Right ventricle myocardium inferior (tissue), 1 donor: ENCODE measurements around the gene ZNF883. TPM values are rescaled to one million over a fixed set of nuclear protein-coding genes. Genes with fewer than 3 reads are reported as not detected.
"Not testable (repeated sequence)": the region's sequence is repeated elsewhere in the genome, so short reads cannot be mapped to it uniquely, and the experiment has no call there.

Source experiments
- ATAC-seq: fragments of 200-7000 bp; cut with Tn5 transposase; one replicate; pipeline ENCODE4 v1.9.1; 2020; ENCODE audit warnings: mild to moderate bottlenecking, moderate library complexity
- DNase-seq: peaks from one replicate; pipeline ENCODE4 v3.0.0; 2021; ENCODE audit errors: missing footprints
- intact Hi-C: fragments of 100-400 bp; cut with DNase I; formaldehyde crosslinking; loops from one replicate; pipeline ENCODE4 v1.11.0; 2022
- long read RNA-seq: library from polyadenylated mRNA; unstranded; transcript quantifications from one replicate; pipeline ENCODE4 v2.0.0, GENCODE V29; 2021
- total RNA-seq: library from RNA; stranded (reverse); fragmentation: NEBNext Ultra II Directional; extraction: Animal tissue kit (Norgen Biotek cat#: 25700); gene quantifications from one replicate; pipeline ENCODE4 v1.2.1, GENCODE V29; 2021
- donor health status: DM: no; HTN: yes; CAD: no; lungs with severe emphysema.

Gene ZNF883
- 4.8 TPM for total RNA-seq
- long read RNA-seq, partial matches to known transcripts: 2 of 5 reads
- long read RNA-seq, other reads (novel, unspliced or antisense): 0 of 5 reads

DNA sequence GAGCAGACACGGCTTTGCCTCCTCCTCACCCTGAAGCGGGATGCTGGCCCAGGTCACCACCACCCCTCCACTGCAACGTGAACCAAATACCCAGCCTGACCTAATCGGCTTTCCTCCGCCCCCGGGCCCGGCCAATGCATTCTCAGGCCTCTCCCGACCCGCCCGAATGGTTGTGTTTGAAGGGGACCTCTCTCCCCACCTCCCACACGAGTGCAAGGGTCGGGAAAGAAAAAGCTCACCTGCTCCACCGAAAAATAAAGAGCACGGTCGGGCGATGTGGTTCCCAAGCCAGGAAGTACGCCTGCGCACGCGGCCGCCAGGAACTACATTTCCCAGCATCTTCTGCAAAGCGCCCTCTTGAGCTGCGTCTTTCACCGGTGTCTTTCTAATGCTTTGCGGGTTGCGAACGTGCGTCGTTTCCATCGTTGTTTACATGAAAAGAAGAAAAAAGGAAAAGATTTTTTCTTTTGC, at the start of gene ZNF883:
Gene ZNF883, minus strand, starts transcription at position 282 of the 471 bp plus-strand sequence.
- ATAC-seq (peak; percentile 80), DNase-seq (peak; percentile 80)
- intact Hi-C loops: no loop called here

DNA sequence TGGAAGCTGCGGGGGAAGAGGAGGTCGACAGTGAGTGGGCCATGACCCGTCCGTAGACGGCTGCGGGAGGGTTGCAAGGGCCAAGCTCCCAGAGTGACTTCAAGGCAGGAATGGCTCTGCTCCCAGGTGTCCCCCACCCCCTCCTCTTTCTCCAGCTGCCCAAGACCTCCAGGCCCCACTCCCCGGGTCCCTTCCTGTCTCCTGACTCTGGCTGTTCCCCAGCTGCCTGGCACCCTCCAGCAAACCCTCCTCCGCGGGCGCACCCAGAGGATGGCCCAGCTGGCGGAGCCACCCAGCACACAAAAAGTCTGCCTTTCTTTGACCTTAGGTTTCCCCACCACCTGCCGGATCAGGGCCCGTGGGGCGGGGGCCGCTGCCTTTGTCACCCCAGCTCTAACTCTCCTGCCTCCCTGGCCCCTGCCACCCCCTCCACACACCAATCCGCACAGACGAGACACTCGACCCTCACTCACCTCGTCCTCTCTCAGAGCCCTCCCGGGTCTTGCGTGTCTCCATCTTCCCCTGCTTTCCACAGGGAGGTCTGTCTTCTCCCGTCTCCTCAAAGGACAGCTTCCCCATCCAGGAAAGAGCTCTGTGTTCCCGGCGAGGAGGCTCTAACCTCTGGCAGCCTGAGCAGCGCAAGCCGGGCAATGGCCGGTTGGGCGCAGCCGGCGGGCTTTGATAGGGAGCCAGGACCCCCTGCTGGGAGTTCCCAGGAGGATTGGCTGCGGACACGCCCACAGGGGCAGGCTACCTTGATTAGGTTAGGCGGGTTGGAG, 49.3 kb upstream of the ZNF883 start:
- DNase-seq: peak; percentile 56
- ATAC-seq, intact Hi-C loops: not testable (repeated sequence)

- DNase-seq, intact Hi-C loops, ATAC-seq: not testable (repeated sequence)
Observed at GRCh38 chr9:113059581-113060284, 47.7 kb upstream of the ZNF883 start.

DNA sequence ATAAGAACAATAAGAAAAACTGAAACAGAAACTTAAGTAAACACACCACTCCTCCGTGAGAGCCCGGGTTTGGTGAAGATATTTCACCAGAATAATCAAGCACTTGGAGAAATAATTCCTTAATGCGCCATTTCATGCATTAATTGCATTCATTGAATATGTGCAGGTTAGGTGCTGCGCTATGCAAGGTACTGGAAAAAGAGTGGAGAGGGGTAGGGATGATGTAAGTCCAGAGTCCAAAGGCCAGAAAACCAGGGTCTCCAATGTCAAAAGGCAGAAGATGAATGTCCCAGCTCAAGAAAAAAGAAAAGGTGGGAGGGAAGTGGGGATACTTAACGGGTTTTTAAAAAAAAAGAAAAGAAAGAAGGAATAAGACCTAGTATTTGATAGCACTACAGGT, 45.2 kb upstream of the ZNF883 start:
- ATAC-seq (no peak), DNase-seq (no peak)
- intact Hi-C loops: no loop called here

GRCh38 chr9:113056191-113057106, 44.5 kb upstream of the ZNF883 start, which contains the start of gene ZFP37:
TSS of gene ZFP37 (minus strand) at chr9:113056724. CDS start at chr9:113056688, 36 bp downstream.
- intact Hi-C loops: no loop called here
- DNase-seq (peak; percentile 95), ATAC-seq (peak; percentile 99)

GRCh38 chr9:113042884-113043657, 31.1 kb upstream of the ZNF883 start:
- DNase-seq: no peak
- ATAC-seq: no peak
- intact Hi-C loops: no loop called here

DNA sequence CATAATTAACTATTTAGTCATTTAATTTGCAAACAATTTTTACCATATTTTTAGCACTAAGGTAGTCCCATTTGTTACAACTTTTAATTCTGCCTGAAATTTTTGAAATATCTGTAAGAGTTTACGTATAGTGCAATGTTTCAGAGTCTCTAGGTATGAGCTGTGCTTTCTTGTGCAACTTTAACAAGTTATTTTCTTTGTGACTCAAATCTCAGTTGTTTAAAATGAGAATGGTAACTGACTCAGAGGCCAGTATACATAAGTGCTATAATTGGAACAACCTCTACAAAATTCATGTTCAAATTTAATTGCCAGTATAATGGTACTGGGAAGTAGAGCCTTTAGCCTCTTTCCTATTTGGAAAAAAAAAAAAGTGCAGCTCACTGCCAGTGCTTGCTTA, 14.2 kb upstream of the ZNF883 start:
- ATAC-seq: no peak
- intact Hi-C loops: no loop called here
- no peak for DNase-seq

DNA sequence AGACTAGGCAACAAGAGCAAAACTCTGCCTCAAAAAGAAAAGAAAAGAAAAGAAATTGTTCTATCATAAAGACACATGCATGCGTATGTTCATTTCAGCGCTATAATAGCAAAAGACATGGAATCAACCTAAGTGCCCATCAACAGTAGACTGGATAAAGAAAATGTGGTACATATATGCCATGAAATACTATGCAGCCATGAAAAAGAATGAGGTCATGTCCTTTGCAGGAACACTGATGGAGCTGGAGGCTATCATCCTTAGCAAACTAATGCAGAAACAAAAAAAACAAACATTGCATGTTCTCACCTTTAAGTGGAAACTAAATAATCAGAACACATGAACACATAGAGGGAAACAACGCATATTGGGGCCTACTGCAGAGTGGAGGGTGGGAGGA, 6.3 kb upstream of the ZNF883 start:
- no peak for ATAC-seq
- intact Hi-C loops: no loop called here
- no peak for DNase-seq

DNA sequence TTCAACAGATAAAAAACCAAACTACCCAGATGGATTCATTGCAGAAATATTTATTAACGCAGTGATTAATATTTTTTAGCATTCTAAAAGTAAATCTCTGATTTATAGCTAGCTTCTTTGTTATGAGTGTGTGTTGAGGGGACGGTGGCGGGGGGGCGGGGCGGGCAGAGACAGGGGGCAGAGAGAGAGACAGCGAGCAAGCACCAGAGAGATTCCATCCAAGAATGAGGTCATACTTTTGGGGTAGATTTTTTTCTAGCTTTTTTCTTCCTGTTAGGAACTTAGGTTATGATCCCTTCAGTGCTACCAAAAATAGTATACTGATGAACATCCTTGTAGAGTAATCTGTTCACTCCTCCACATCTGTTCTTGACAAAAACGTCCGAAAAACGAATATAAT, 500 bp upstream of the ZNF883 start:
- no peak for ATAC-seq
- no peak for DNase-seq
- intact Hi-C loops: no loop called here

DNA sequence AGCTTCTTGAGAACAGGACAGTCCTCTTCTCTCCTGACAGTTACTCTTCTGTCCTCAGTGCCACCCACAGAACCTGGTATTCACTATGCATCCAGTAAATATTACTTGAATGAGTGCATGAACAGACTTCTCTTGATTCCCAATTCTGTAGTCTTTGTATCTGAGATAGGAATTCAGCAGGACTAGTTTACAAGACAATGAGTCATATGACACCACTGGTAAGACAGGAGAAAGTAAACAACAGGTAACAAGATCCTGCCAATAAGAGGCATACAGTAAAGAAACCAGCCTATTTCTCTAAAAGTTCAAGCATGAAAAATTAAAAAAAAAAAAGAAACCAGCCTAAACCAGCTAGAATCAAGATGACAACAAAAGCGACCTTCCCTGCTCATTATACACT, 6.2 kb downstream of the ZNF883 start:
- ATAC-seq (no peak), DNase-seq (no peak)
- intact Hi-C loops: no loop called here

- DNase-seq (no peak), ATAC-seq (no peak)
- intact Hi-C loops: no loop called here
Observed at GRCh38 chr9:112997236-112997941, 14.6 kb downstream of the ZNF883 start.

GRCh38 chr9:112971415-112971814, 40.6 kb downstream of the ZNF883 start:
- DNase-seq: no peak
- intact Hi-C loops: no loop called here
- ATAC-seq: no peak

DNA sequence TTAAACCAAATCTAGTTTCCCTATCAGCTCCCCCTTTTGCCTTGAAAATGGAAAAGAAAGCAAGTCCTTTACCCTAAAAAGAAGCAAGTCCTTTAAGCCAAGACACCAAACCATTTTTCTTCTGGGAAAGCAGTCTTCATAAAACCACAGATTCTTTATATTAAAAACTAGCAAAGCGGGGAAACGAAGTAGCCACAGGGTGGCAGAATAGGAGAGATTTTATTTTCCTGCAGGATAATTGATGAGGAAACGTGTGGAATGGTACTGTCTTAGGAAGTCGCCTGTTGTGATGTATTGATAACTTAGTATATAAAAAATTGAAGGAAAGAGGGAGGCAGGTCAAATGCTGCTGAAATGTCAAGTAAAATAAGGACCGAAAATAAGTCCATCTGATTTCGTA, 41.1 kb downstream of the ZNF883 start:
- intact Hi-C loops: no loop called here
- no peak for ATAC-seq

GRCh38 chr9:112969730-112970129, 42.3 kb downstream of the ZNF883 start:
- DNase-seq: no peak
- intact Hi-C loops: no loop called here
- no peak for ATAC-seq

More for the DNA sequence above, 41.1 kb downstream of the ZNF883 start:
- DNase-seq: no peak

DNA sequence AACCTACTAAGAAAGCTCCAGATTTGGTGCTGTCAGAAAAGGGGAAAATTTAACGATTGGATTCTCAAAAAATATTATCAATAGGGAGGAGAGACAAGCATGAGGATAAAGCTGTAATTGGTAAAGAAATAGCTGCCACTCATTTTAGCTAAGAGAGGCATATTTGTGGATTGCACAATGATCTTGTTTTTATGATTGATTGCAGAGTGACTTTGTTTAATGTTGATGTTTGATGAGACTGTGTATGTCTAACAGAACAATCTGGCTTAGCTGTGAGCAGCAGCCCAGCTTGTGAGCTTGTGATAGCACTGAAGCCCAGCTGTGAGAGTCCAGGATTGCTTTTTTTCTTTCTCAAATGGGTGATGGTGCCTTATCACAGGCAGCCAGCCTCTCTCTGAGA, 56.4 kb downstream of the ZNF883 start:
- DNase-seq (no peak), ATAC-seq (no peak)
- intact Hi-C loops: no loop called here

DNA sequence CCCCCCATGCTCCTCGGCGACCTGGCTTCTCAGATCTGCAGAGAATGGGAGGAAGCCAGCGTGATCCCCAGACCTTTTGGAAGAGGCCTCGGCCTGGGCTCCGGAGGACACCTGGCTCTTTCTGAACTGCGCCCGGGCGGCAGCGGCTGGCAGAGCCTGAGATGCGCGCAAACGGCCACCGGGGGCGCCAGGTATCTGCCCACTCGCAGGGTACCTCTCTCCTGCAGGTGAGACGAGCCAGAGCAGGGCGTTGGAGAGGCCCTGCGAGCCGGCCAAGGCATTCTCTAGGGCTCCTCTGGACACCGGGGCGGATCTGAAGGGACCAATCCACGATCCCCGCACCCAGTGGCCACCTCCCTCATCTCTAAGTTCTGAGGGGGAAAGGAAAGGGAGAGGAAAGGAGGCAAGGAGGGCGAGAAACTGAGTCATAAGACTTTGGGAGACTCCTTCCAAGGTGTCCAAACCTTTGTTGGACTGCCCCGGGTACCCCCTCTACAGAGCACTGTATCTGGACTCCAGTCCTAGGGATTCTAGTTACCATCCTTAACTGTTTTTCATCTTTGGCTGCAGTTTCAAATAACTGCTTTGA, 66.3 kb downstream of the ZNF883 start:
- ATAC-seq: no peak
- intact Hi-C loops: no loop called here
- DNase-seq: no peak

- DNase-seq (no peak), ATAC-seq (no peak)
- intact Hi-C loops: no loop called here
Observed at GRCh38 chr9:112939418-112939817, 72.6 kb downstream of the ZNF883 start.
